Measurements from ENCODE around the gene PTPRD.

The PTPRD gene

DNA sequence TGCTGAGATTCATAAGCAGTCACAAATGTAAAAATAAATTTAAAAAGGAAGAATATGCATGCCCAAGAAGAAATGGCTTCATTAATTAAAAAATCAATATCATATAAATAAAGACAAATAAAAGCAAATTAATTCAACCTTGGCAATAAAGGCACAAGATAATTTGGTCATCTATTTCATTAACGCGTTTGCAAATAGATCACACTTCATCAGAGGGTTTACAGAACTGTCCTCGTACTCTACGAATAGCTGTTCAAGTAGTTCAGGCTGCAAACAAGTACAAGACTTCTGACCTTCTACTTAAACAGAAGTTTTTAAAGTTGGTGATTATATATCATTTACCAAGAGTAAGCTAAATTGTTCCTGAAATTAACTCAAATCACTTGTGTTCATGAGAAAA, 2038.0 kb downstream of the PTPRD start:
- H3K79me2 ChIP-seq (ENCODE audit: insufficient read depth, low read length), result no peaks in the 10 kb centered on the region
- H3K36me3 ChIP-seq (ENCODE audit: low read length), result no peaks in the 10 kb centered on the region
- no peak overlapping the region for H3K4me3 ChIP-seq (ENCODE audit: insufficient read depth, low read length, poor library complexity, severe bottlenecking)
- H3K9me2 ChIP-seq (replicated peaks; ENCODE audit: insufficient read depth, low read length), result no peaks in the 10 kb centered on the region
- no peak overlapping the region for H3K4me2 ChIP-seq (ENCODE audit: low read depth, low read length, poor library complexity, severe bottlenecking)
- no peaks in the 10 kb centered on the region for H3K27me3 ChIP-seq (ENCODE audit: low read length)
- no peaks in the 10 kb centered on the region for H3F3A ChIP-seq (ENCODE audit: insufficient read depth)
- no peak overlapping the region for H3K27ac ChIP-seq (ENCODE audit: low read depth, low read length)
- no peak overlapping the region for H3K9ac ChIP-seq (ENCODE audit: low read length)
- no peak for TF ChIP-seq EZH2phosphoT487 (conservative IDR thresholded peaks at IDR 0.05; ENCODE audit: low read length)
- no peak for TF ChIP-seq CTCF (IDR thresholded peaks at IDR 0.05; ENCODE audit: insufficient read depth, low read length, poor library complexity, severe bottlenecking)
- no peaks in the 10 kb centered on the region for H3K9me3 ChIP-seq (ENCODE audit: insufficient read depth, low read length)
- no peak overlapping the region for H2AFZ ChIP-seq (ENCODE audit: low read depth, low read length, severe bottlenecking)
- H4K20me1 ChIP-seq (ENCODE audit: low read depth, low read length), result no peaks in the 10 kb centered on the region

DNA sequence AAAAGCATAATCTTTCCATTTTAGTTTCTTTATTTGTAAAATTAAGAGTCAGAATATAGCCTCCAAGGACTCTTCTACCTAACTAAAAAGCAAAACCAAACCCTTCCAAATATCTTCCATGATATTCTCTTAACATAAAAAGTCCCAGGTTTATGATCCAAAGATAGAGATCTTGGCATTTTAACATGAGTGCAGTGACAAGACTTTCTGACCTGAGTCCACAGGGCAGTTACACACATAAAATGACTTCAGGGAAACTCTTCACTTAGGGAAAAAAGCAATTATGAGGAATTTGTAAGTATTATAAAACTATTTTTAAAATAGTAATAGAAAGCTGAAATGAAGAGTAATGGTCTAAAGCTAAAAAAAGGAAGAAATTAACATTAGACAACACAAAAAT, 2040.6 kb downstream of the PTPRD start:
- Histone ChIP-seq H3K27me3 (ENCODE audit: low read length) (no peaks in the 10 kb centered on the region), H2AFZ (ENCODE audit: low read depth, low read length, severe bottlenecking) (no peak overlapping the region), H3K9me3 (ENCODE audit: insufficient read depth, low read length) (peaks cover 3% of the 10 kb centered on the region; the same call in 1 of the 2 replicates), H3K36me3 (ENCODE audit: low read length) (no peaks in the 10 kb centered on the region), H3K4me3 (ENCODE audit: insufficient read depth, low read length, poor library complexity, severe bottlenecking) (no peak overlapping the region), H3F3A (ENCODE audit: insufficient read depth) (no peaks in the 10 kb centered on the region), H3K79me2 (ENCODE audit: insufficient read depth, low read length) (no peaks in the 10 kb centered on the region), H3K4me2 (ENCODE audit: low read depth, low read length, poor library complexity, severe bottlenecking) (no peak overlapping the region), H3K9ac (ENCODE audit: low read length) (no peak overlapping the region), H3K9me2 (replicated peaks; ENCODE audit: insufficient read depth, low read length) (no peaks in the 10 kb centered on the region), H4K20me1 (ENCODE audit: low read depth, low read length) (no peaks in the 10 kb centered on the region), H3K27ac (ENCODE audit: low read depth, low read length) (no peak overlapping the region)
- TF ChIP-seq EZH2phosphoT487 (conservative IDR thresholded peaks at IDR 0.05; ENCODE audit: low read length) (no peak), CTCF (IDR thresholded peaks at IDR 0.05; ENCODE audit: insufficient read depth, low read length, poor library complexity, severe bottlenecking) (no peak)

- no peaks in the 10 kb centered on the region for H3K27me3 ChIP-seq (ENCODE audit: low read length)
- TF ChIP-seq EZH2phosphoT487 (conservative IDR thresholded peaks at IDR 0.05; ENCODE audit: low read length) (no peak), CTCF (IDR thresholded peaks at IDR 0.05; ENCODE audit: insufficient read depth, low read length, poor library complexity, severe bottlenecking) (no peak)
- H3K9me2 ChIP-seq (replicated peaks; ENCODE audit: insufficient read depth, low read length), result no peaks in the 10 kb centered on the region
- H3K36me3 ChIP-seq (ENCODE audit: low read length), result no peaks in the 10 kb centered on the region
- H3K9me3 ChIP-seq (ENCODE audit: insufficient read depth, low read length), result peaks cover 3% of the 10 kb centered on the region; the same call in 1 of the 2 replicates
- H3K9ac ChIP-seq (ENCODE audit: low read length), result no peak overlapping the region
- no peaks in the 10 kb centered on the region for H3K79me2 ChIP-seq (ENCODE audit: insufficient read depth, low read length)
- H3K27ac ChIP-seq (ENCODE audit: low read depth, low read length), result no peak overlapping the region
- H3F3A ChIP-seq (ENCODE audit: insufficient read depth), result no peaks in the 10 kb centered on the region
- H3K4me2 ChIP-seq (ENCODE audit: low read depth, low read length, poor library complexity, severe bottlenecking), result no peak overlapping the region
- no peak overlapping the region for H2AFZ ChIP-seq (ENCODE audit: low read depth, low read length, severe bottlenecking)
- H3K4me3 ChIP-seq (ENCODE audit: insufficient read depth, low read length, poor library complexity, severe bottlenecking), result no peak overlapping the region
- H4K20me1 ChIP-seq (ENCODE audit: low read depth, low read length), result no peaks in the 10 kb centered on the region
Measured at GRCh38 chr9:8571643-8572042, 2041.2 kb downstream of the PTPRD start.
